OCI-LY7 (cell line): Measurements from ENCODE around the gene C16orf87.

ENCODE experiments used
- CTCF ChIP-seq: fragments of 200-600 bp; sonication (generic); conservative IDR thresholded peaks from 2 replicates; pipeline ENCODE4 v1.5.1; 2014; ENCODE audit warnings: mild to moderate bottlenecking, antibody characterized with exemption, low read length, moderate library complexity, mixed read lengths
- EZH2phosphoT487 ChIP-seq: fragments of 200-600 bp; sonication (generic); IDR thresholded peaks from 2 replicates; pipeline ENCODE4 v1.6.1; 2018; ENCODE audit warnings: low read depth, borderline replicate concordance, mild to moderate bottlenecking, mixed run types, antibody characterized with exemption, low read length, moderate library complexity, mixed read lengths

- TF ChIP-seq CTCF: no peak
- no peak for TF ChIP-seq EZH2phosphoT487
Observed at GRCh38 chr16:46797501-46797900, 33.5 kb downstream of the C16orf87 start.
